ENCODE results near the gene MINK1.

DNA sequence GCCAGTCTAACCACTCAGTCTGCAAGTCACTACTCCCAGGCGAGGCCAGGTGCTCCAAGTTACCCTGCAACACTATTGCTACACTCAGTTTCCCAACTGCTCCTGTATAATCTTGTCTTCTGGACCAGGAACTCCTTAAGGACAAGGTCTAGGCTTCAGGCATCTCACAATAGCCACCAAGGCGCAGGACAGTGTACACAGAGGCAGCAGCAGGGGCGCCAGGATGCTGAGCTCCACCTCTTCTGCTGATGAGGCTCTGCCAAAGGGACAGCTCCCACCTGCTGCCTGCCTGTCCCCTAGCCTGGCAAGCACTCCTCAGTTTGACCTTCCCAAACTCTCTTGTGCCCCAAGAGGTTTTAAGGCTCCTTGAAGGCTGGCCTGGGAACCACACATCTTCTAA, 103.3 kb downstream of the MINK1 start:
- TF ChIP-seq HDAC2 (IDR thresholded peaks at IDR 0.05; ENCODE audit: borderline replicate concordance in 1 of 2, low read depth in 2 of 2, low read length in 2 of 2) (no peak), CTCF (IDR thresholded peaks at IDR 0.05; ENCODE audit: control extremely low read depth in 1 of 3, insufficient read depth in 1 of 3, low read depth in 1 of 3, low read length in 3 of 3) (no peak), TBP (IDR thresholded peaks at IDR 0.05; ENCODE audit: low read depth, low read length) (no peak), CEBPB (IDR thresholded peaks at IDR 0.05; ENCODE audit: low read depth, low read length) (no peak), POLR2A (IDR thresholded peaks at IDR 0.05; ENCODE audit: control extremely low read depth in 1 of 2, low read depth in 2 of 2, low read length in 2 of 2) (no peak), POLR2AphosphoS5 (IDR thresholded peaks at IDR 0.05; ENCODE audit: low read depth, low read length) (no peak), TEAD4 (IDR thresholded peaks at IDR 0.05; ENCODE audit: low read depth, low read length) (no peak)
